ENCODE measurements around the gene INPP4B.

The INPP4B gene

GRCh38 chr4:142194905-142195304 lies 651.2 kb downstream of the INPP4B start:
- DNase-seq = no peak

- no peak for DNase-seq
These were observed 654.2 kb downstream of the INPP4B start for GRCh38 chr4:142191901-142192300.

DNA sequence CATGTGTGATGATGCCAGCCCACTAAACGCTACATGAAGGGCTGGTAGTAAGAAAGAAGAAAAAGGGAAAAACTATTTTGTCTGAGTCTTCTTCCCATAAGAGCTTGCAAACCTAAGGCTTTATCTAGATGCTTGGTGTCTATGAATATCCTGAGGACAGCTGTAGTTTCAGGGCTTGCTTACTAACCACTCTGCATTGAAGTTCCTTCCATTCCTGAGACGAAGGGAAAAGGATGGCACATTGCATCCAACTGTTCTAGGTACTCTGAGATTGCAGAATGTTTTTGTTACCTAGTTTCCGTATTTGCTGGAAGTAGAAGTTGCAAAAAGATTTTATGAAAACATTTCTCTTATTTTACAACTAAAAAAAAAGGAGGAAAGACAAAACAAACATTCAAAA lies 665.1 kb downstream of the INPP4B start:
- DNase-seq = no peak

- DNase-seq = no peak
These were observed 676.9 kb downstream of the INPP4B start for GRCh38 chr4:142169216-142169615.

- DNase-seq = no peak
These were observed 677.9 kb downstream of the INPP4B start for GRCh38 chr4:142168181-142168580.

- no peak for DNase-seq
These were observed 681.2 kb downstream of the INPP4B start for GRCh38 chr4:142164767-142165500.

- no peak for DNase-seq
These were observed 685.0 kb downstream of the INPP4B start for GRCh38 chr4:142161086-142161485.

DNA sequence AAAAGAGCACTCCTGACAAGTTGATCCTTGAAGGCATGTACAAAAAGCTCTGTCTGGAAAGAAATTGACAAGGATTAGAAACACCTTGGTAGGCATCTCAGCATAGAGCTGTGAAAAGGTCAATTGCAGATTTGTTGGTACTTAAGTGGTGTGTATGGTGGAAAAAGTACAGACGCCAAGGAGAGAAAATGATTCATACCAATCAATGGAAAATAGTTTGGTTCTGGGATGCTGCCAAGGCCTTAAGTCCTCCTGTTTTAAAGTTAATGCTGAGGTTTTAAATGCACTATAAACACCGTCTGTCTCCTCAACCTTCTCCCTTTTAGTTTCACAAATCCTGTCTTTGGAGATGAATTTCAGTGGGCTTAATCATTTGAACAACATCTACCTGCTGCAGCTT lies 685.6 kb downstream of the INPP4B start:
- no peak for DNase-seq

- no peak for DNase-seq
These were observed 687.1 kb downstream of the INPP4B start for GRCh38 chr4:142158980-142159379.

- no peak for DNase-seq
These were observed 689.8 kb downstream of the INPP4B start for GRCh38 chr4:142156256-142156655.

DNA sequence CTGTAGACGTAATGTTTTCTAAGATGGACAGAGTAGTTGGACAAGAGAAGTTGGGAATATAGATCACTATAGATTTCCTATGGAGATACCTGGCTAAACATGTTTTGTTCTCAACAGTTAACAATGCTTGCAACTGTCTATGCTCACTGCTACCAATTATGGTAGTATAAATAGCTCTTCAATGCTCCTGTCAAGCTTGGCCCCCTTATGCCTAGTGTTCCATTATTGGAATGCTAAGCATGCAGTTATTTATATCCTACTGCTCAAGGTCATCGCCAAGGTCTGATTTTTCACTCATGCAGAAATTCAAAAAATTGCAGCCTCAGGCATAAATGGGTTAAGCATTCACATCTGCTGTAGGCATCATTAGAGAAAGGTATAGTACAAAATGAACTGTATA lies 690.8 kb downstream of the INPP4B start:
- DNase-seq = no peak

DNA sequence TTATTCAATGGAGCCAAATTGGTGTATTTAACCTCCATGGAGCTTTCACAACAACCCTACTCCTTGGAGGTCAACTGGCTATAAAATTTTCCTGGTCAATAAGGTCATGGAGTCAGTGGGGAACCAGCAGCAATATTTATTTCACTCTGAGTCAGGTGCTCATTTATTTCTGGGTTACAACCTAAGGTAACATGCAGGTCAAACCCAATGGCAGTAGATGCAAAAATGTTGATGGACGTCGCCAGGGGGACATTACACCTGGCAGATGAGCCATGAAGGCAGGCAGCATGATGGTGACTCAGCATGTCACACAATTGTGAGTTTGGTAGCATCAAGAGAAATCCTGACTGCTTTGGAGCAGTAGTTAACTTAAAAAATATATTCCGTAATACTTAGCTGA lies 695.6 kb downstream of the INPP4B start:
- DNase-seq = no peak

DNA sequence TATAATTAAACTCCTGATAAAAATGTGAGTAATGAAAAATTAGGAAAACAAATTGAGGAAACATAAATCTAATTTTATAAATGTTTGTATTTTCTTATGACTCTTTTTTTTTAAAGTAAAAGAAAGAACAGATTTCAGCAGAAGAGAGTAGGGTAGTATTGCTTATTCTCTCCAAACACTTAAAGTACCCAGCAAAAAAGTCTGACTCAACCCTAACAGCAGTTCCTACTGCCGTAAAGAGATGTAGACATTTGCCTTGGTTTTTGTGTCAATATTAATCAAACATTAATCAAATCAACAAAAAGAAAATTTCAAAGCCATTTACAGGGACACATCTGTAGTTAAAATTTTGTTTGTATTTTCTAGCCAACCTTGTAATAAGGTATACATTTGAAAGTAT lies 701.3 kb downstream of the INPP4B start:
- DNase-seq = no peak

DNA sequence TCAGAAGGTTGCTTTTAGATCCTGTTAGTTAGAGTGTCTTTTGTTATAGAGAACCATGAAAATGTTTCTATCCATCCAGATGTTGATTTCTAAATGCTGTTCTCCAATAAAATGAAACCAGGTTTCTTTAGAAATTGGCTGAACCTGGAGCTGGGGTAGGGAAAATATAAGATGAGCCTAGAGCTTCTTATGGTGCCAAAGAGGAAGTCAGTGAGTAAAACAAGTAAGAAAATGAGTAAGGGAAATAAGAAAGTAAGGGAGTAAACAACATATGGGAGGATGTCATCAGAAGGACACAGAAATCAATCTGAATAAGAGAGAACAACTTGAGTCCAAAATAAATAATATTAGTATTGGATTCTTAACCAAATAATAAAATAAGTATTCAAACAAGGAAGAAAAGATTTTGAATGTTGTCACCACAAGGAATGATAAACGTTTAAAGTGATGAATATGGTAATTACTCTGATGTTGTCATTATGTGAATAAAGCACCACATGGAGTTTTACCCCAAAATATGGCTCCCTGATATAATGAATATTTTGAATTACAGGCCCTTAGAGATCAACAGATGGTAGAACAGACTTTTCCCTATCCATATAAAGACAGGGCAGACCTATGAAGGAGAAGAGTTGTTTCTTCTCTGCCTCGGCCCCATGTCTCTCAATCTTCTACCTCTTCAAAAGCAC lies 703.6 kb downstream of the INPP4B start:
- no peak for DNase-seq

GRCh38 chr4:142141224-142141623 lies 704.9 kb downstream of the INPP4B start:
- no peak for DNase-seq

- DNase-seq = no peak
These were observed 715.4 kb downstream of the INPP4B start for GRCh38 chr4:142130666-142131065.

DNA sequence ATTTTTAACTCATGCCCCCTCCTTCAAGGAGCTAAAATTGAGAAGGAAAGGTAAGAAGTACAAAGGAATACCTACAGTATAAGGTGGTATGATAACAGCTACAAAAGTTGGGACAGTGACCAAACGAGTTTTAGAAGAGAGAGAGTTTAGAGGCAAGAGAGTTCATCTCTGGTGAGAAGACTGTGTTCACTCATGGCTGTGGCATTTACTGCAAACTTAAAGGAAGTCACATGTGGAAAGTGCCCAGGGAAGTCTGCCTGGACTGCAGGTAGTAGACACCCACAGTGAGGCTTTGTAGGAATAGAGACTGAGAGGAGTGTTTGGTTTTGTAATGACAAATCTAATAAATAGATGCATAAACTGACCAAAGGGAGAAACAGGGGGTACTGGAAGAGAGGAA lies 716.2 kb downstream of the INPP4B start:
- no peak for DNase-seq

DNA sequence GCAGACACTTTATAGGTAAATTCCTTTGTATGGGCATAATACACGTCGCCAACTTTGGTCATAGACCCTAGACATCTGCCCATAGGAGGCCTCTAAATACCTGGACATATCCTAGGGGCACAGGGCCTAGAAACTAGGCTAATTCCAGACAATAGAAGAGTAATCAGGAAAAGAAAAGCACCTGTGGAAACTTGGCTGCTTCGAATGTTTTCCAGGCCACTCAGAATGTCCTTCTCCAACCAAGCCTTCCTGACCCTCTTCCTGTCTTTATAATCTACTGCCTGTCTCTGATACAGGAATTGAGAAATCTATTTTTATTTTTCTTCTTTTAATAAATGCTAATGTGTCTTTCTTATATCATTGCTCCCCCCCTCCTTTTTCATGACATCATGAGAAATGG lies 716.6 kb downstream of the INPP4B start:
- no peak for DNase-seq

- DNase-seq = no peak
These were observed 717.6 kb downstream of the INPP4B start for GRCh38 chr4:142128529-142128928.

GRCh38 chr4:142126890-142127497 lies 719.1 kb downstream of the INPP4B start:
- DNase-seq = no peak

- DNase-seq = no peak
These were observed 721.2 kb downstream of the INPP4B start for GRCh38 chr4:142124874-142125273.

- no peak for DNase-seq
These were observed 724.4 kb downstream of the INPP4B start for GRCh38 chr4:142121448-142122350.

DNA sequence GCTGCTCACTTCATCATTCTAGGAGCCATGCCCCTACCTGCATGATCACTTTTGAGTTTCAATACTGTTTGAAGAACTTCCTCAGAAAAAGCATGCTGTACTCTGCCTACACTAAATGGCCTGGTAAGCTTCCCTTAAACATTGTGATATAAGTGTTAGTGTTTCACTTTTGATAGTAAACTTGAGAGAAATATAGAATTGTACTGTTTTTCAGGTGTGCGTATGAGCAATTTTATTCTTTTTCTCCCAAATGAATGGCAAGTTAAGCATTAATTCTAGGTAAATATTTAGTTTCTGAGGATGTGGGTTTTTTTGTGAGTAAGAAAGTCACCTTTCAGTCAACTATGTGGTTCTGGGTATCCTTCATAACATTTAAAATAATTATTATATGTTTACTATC lies 725.2 kb downstream of the INPP4B start:
- no peak for DNase-seq
